ENCODE measurements around the gene TGFBR2.

Gene TGFBR2

GRCh38 chr3:30617069-30617468, 10.7 kb downstream of the TGFBR2 start:
- H3K36me3 ChIP-seq (ENCODE audit: control insufficient read depth in 2 of 2, insufficient read depth in 1 of 2, low read length in 2 of 2), result no peaks in the 10 kb centered on the region
- no peak overlapping the region for H3K4me3 ChIP-seq (ENCODE audit: low read depth, low read length)
- peaks cover 4% of the 10 kb centered on the region for H3K4me1 ChIP-seq (ENCODE audit: control insufficient read depth, insufficient read depth, low read length)
- no peak overlapping the region for H3K27ac ChIP-seq (ENCODE audit: extremely low read depth, low read depth, low read length)
- H3K9me3 ChIP-seq (ENCODE audit: control insufficient read depth, insufficient read depth, low read depth, low read length), result no peaks in the 10 kb centered on the region
- TF ChIP-seq ZNF501 (tag by site-specific recombination; IDR thresholded peaks at IDR 0.05) (no peak), ZNF48 (tag by site-specific recombination; IDR thresholded peaks at IDR 0.05) (no peak), ZBTB17 (tag by site-specific recombination; IDR thresholded peaks at IDR 0.05) (no peak), ZNF624 (tag by site-specific recombination; IDR thresholded peaks at IDR 0.05) (no peak), ZNF76 (tag by site-specific recombination; IDR thresholded peaks at IDR 0.05; ENCODE audit: borderline replicate concordance, low read depth) (no peak), SETDB1 (IDR thresholded peaks at IDR 0.05; ENCODE audit: insufficient read length, low read length) (no peak), ZNF548 (tag by site-specific recombination; IDR thresholded peaks at IDR 0.05) (no peak), KLF10 (tag by site-specific recombination; IDR thresholded peaks at IDR 0.05) (no peak), ZNF600 (tag by site-specific recombination; IDR thresholded peaks at IDR 0.05) (no peak), ZNF16 (tag by site-specific recombination; IDR thresholded peaks at IDR 0.05; ENCODE audit: low read depth) (no peak), SCRT2 (tag by site-specific recombination; IDR thresholded peaks at IDR 0.05) (no peak)
- ChIA-PET CTCF (interaction anchor here (0.7 kb wide), 1 partner anchor 18 kb away, joined by 4 read pairs; no protein-coding TSS in a partner anchor), POLR2A (no interaction called here)

- Histone ChIP-seq H3K27ac (ENCODE audit: extremely low read depth, low read depth, low read length) (no peak overlapping the region), H3K4me3 (ENCODE audit: low read depth, low read length) (no peak overlapping the region), H3K9me3 (ENCODE audit: control insufficient read depth, insufficient read depth, low read depth, low read length) (no peaks in the 10 kb centered on the region), H3K36me3 (ENCODE audit: control insufficient read depth in 2 of 2, insufficient read depth in 1 of 2, low read length in 2 of 2) (no peaks in the 10 kb centered on the region), H3K4me1 (ENCODE audit: control insufficient read depth, insufficient read depth, low read length) (peaks cover 4% of the 10 kb centered on the region; the same call in 1 of the 2 replicates)
- ChIA-PET CTCF (no interaction called here), POLR2A (no interaction called here)
- TF ChIP-seq KLF16 (tag by site-specific recombination; IDR thresholded peaks at IDR 0.05) (no peak), ZNF221 (tag by site-specific recombination; IDR thresholded peaks at IDR 0.05; ENCODE audit: borderline replicate concordance) (no peak), ZNF350 (tag by site-specific recombination; IDR thresholded peaks at IDR 0.05) (no peak), MYNN (tag by site-specific recombination; IDR thresholded peaks at IDR 0.05; ENCODE audit: borderline replicate concordance) (no peak), ZNF791 (tag by site-specific recombination; IDR thresholded peaks at IDR 0.05) (no peak), ZNF2 (tag by site-specific recombination; IDR thresholded peaks at IDR 0.05) (no peak), ZNF175 (tag by site-specific recombination; IDR thresholded peaks at IDR 0.05) (no peak), ZNF624 (tag by site-specific recombination; IDR thresholded peaks at IDR 0.05) (no peak), ZNF394 (tag by site-specific recombination; IDR thresholded peaks at IDR 0.05; ENCODE audit: borderline replicate concordance) (no peak), ZNF121 (tag by site-specific recombination; IDR thresholded peaks at IDR 0.05) (no peak), GLI2 (tag by site-specific recombination; IDR thresholded peaks at IDR 0.05; ENCODE audit: borderline replicate concordance, low read depth) (no peak), ZNF23 (tag by site-specific recombination; IDR thresholded peaks at IDR 0.05; ENCODE audit: borderline replicate concordance) (no peak), ZIC2 (tag by site-specific recombination; IDR thresholded peaks at IDR 0.05) (no peak)
Measured at GRCh38 chr3:30617653-30618052, 11.3 kb downstream of the TGFBR2 start.

GRCh38 chr3:30618526-30618925, 12.1 kb downstream of the TGFBR2 start:
- Histone ChIP-seq H3K27ac (ENCODE audit: extremely low read depth, low read depth, low read length) (no peak overlapping the region), H3K4me1 (ENCODE audit: control insufficient read depth, insufficient read depth, low read length) (peaks cover 4% of the 10 kb centered on the region; the same call in 1 of the 2 replicates), H3K4me3 (ENCODE audit: low read depth, low read length) (no peak overlapping the region), H3K36me3 (ENCODE audit: control insufficient read depth in 2 of 2, insufficient read depth in 1 of 2, low read length in 2 of 2) (no peaks in the 10 kb centered on the region), H3K9me3 (ENCODE audit: control insufficient read depth, insufficient read depth, low read depth, low read length) (no peaks in the 10 kb centered on the region)
- ChIA-PET CTCF (no interaction called here), POLR2A (no interaction called here)
- no peak for TF ChIP-seq ZNF776 (tag by site-specific recombination; IDR thresholded peaks at IDR 0.05; ENCODE audit: borderline replicate concordance)
- TF ChIP-seq ZNF571 (tag by site-specific recombination; IDR thresholded peaks at IDR 0.05), result no peak
- TF ChIP-seq ZNF544 (tag by site-specific recombination; IDR thresholded peaks at IDR 0.05), result no peak
- TF ChIP-seq ZNF701 (tag by site-specific recombination; IDR thresholded peaks at IDR 0.05), result no peak
- no peak for TF ChIP-seq TRIM28 (IDR thresholded peaks at IDR 0.05; ENCODE audit: borderline replicate concordance, low read length)
- TF ChIP-seq ZNF585B (tag by site-specific recombination; IDR thresholded peaks at IDR 0.05), result no peak
- TF ChIP-seq ZNF23 (tag by site-specific recombination; IDR thresholded peaks at IDR 0.05; ENCODE audit: borderline replicate concordance), result no peak
- no peak for TF ChIP-seq PRDM1 (tag by site-specific recombination; IDR thresholded peaks at IDR 0.05)
- TF ChIP-seq ZSCAN4 (tag by site-specific recombination; IDR thresholded peaks at IDR 0.05), result no peak
- no peak for TF ChIP-seq ZNF670 (tag by site-specific recombination; IDR thresholded peaks at IDR 0.05; ENCODE audit: low read depth)
- no peak for TF ChIP-seq ZNF664 (tag by site-specific recombination; IDR thresholded peaks at IDR 0.05)
- no peak for TF ChIP-seq ZNF398 (tag by site-specific recombination; IDR thresholded peaks at IDR 0.05)
- no peak for TF ChIP-seq ZNF221 (tag by site-specific recombination; IDR thresholded peaks at IDR 0.05; ENCODE audit: borderline replicate concordance)

Measured in HEK293 (cell line).